Ishikawa (cell line): ENCODE results near the gene MAP3K4.

Experiments
- CEBPB ChIP-seq: IDR thresholded peaks from 2 replicates; pipeline ENCODE4 v1.6.1; 2012
- CREB1 ChIP-seq: IDR thresholded peaks from 2 replicates; pipeline ENCODE4 v1.6.1; 2012; ENCODE audit warnings: low read depth
- ZBTB7A ChIP-seq: IDR thresholded peaks from 2 replicates; pipeline ENCODE4 v1.6.1; 2012; ENCODE audit warnings: low read depth

DNA sequence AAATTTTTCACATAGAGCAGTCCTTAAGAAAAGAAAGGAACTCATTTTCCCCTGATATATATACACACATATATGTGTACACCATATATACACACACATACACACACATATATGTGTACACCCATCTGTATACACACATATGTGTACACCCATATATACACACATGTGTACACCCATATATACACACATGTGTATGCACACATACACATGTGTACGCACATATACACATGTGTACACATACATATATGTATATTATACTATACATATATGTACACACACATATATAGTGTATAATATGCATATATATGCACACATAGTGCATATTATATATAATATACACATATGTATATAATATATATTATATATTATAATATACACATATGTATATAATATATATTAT, 9.1 kb downstream of the MAP3K4 start:
- no peak for TF ChIP-seq CREB1
- no peak for TF ChIP-seq ZBTB7A
- TF ChIP-seq CEBPB = no peak
